Endothelial cell of umbilical vein (primary cell): Measurements from ENCODE around the gene ENTR1. TPM values are rescaled to one million over a fixed set of nuclear protein-coding genes. Genes with fewer than 3 reads are reported as not detected.

ENCODE experiments used
- BruUV-seq: library from RNA; stranded (reverse); fragments of 400-500 nt; replicated peaks from 2 replicates; lab custom pipeline; 2021; lab: Mats Ljungman, UMichigan
- CTCF ChIA-PET: fragments of 300-600, 350-600 bp; sonication (Branson Sonifier 250); formaldehyde crosslinking; loops from one replicate; lab custom pipeline; 2021; ENCODE audit warnings: antibody characterized with exemption, inconsistent platforms; lab: Charles Lee
- POLR2A ChIA-PET: fragments of 300-600, 350-600 bp; sonication (Branson Sonifier 250); formaldehyde crosslinking; loops from one replicate; lab custom pipeline; 2021; ENCODE audit warnings: antibody characterized with exemption, inconsistent platforms; lab: Charles Lee
- DNase-seq: peaks from one replicate; pipeline ENCODE4 v3.0.0-alpha.2; 2011; ENCODE audit warnings: low read depth, low spot score
- FAIRE-seq: peaks from 2 replicates; lab custom pipeline; 2011; peaks lifted over from hg19 to GRCh38; lab: Jason Lieb, UNC
- H2AFZ ChIP-seq: 2 replicates; pipeline ENCODE4 v1.6.0; 2012; ENCODE audit warnings: low read depth, low read length, control low read depth, inconsistent platforms
- H3K27ac ChIP-seq: 2 replicates; pipeline ENCODE4 v1.5.1; 2011; ENCODE audit warnings: low read depth, mild to moderate bottlenecking, control low read depth, low read length, moderate library complexity; ENCODE audit not compliant: insufficient read depth
- H3K27me3 ChIP-seq, 2 experiments: 2 replicates each; pipeline versions ENCODE4 v1.6.0 to v1.6.1; 2011; ENCODE audit warnings: low read length in 2 of 2, mixed read lengths in 1 of 2; ENCODE audit not compliant: control insufficient read depth in 2 of 2, insufficient read depth in 2 of 2
- H3K36me3 ChIP-seq, 2 experiments: 2 replicates in 1 of 2; 3 replicates in 1 of 2; pipeline ENCODE4 v1.5.1; 2011; ENCODE audit warnings: low read length in 2 of 2, mild to moderate bottlenecking in 1 of 2, moderate library complexity in 1 of 2; ENCODE audit not compliant: control insufficient read depth in 2 of 2, insufficient read depth in 2 of 2; ENCODE audit errors: extremely low read depth in 1 of 2
- H3K4me1 ChIP-seq: 3 replicates; pipeline ENCODE4 v1.5.1; 2011; ENCODE audit warnings: mild to moderate bottlenecking, low read length; ENCODE audit not compliant: control insufficient read depth, insufficient read depth; ENCODE audit errors: extremely low read depth
- H3K4me2 ChIP-seq: 2 replicates; pipeline ENCODE4 v1.6.1; 2011; ENCODE audit warnings: low read length, control low read depth, mixed read lengths; ENCODE audit not compliant: insufficient read depth
- H3K4me3 ChIP-seq, 3 experiments: fragments of 200-600 bp in 1 of 3; sonication (generic), shearing (Covaris generic) in 1 of 3; replicated peaks in 1 of 3; 2 replicates each; pipeline ENCODE4 v1.5.1; 2011 to 2016; ENCODE audit warnings: control low read depth in 3 of 3, low read length in 3 of 3, mild to moderate bottlenecking in 2 of 3, inconsistent platforms in 1 of 3, low read depth in 1 of 3, moderate library complexity in 1 of 3; ENCODE audit not compliant: insufficient read depth in 1 of 3
- H3K79me2 ChIP-seq: 2 replicates; pipeline ENCODE4 v1.6.0; 2012; ENCODE audit warnings: low read length, inconsistent platforms; ENCODE audit not compliant: control insufficient read depth, insufficient read depth
- H3K9ac ChIP-seq: replicated peaks from 2 replicates; pipeline ENCODE3; 2011; ENCODE audit warnings: low read length, control low read depth; ENCODE audit not compliant: insufficient read depth; ENCODE audit errors: extremely low read depth
- H3K9me1 ChIP-seq: replicated peaks from 3 replicates; pipeline ENCODE4 v1.6.0; 2011; ENCODE audit warnings: mild to moderate bottlenecking, low read length; ENCODE audit not compliant: control insufficient read depth, insufficient read depth; ENCODE audit errors: extremely low read depth
- H3K9me3 ChIP-seq: replicated peaks from 2 replicates; pipeline ENCODE4 v1.5.1; 2012; ENCODE audit warnings: low read length, inconsistent platforms; ENCODE audit not compliant: control insufficient read depth, insufficient read depth
- H4K20me1 ChIP-seq: replicated peaks from 2 replicates; pipeline ENCODE3; 2011; ENCODE audit warnings: mild to moderate bottlenecking, low read length; ENCODE audit not compliant: control insufficient read depth, insufficient read depth; ENCODE audit errors: extremely low read depth
- EZH2 ChIP-seq: IDR thresholded peaks from 2 replicates; pipeline ENCODE4 v1.6.1; 2012; ENCODE audit warnings: borderline replicate concordance, low read depth, mild to moderate bottlenecking, moderate library complexity, low read length, inconsistent platforms; ENCODE audit not compliant: severe bottlenecking
- FOS ChIP-seq: IDR thresholded peaks from 2 replicates; pipeline ENCODE4 v1.6.1; 2011; ENCODE audit warnings: mild to moderate bottlenecking, low read length, moderate library complexity, borderline replicate concordance; ENCODE audit not compliant: insufficient read depth
- MYC ChIP-seq: IDR thresholded peaks from one replicate; pipeline ENCODE4 v1.6.1; 2011; ENCODE audit warnings: mild to moderate bottlenecking, low read depth, low read length
- POLR2A ChIP-seq: IDR thresholded peaks from 2 replicates; pipeline ENCODE4 v1.6.1; 2012; ENCODE audit warnings: low read depth, mild to moderate bottlenecking, control low read depth, low read length
- POLR2AphosphoS5 ChIP-seq: IDR thresholded peaks from 2 replicates; pipeline ENCODE4 v1.6.1; 2012; ENCODE audit warnings: low read depth, mild to moderate bottlenecking, control low read depth, low read length, moderate library complexity; ENCODE audit not compliant: insufficient read depth
- dilution Hi-C: fragments of 300-500 bp; cut with MboI; formaldehyde crosslinking; loops from one replicate; pipeline ENCODE4 v1.15.0; 2019; ENCODE audit warnings: low sequenced_read_pairs; ENCODE audit not compliant: extremely low pct_ligation_motif_present
- intact Hi-C: fragments of 100-400 bp; cut with micrococcal nuclease; formaldehyde crosslinking; loops from one replicate; pipeline ENCODE4 v1.10.0; 2022
- polyA plus RNA-seq, 4 experiments: library from polyadenylated mRNA; depleted of rRNA in 3 of 4; stranded (reverse) in 3 of 4; unstranded in 1 of 4; fragments of >200 nt; gene quantifications; 2 replicates each; pipeline versions ENCODE4 v1.2.1 to v1.2.3, GENCODE V29; 2011 to 2012; ENCODE audit warnings: missing spikeins in 1 of 4
- total RNA-seq: library from RNA; stranded (reverse); gene quantifications from 2 replicates; pipeline ENCODE4 v1.2.3, GENCODE V29; 2021
- TF ChIP-seq, protein P1 (sequence below): IDR thresholded peaks from 2 replicates; pipeline ENCODE4 v1.6.1; 2011; ENCODE audit not compliant: insufficient read depth, insufficient read length
- TF ChIP-seq, protein P2 (sequence below), 2 donors: IDR thresholded peaks; 1 replicate in 1 of 2; 2 replicates in 1 of 2; pipeline ENCODE4 v1.5.1; 2011; ENCODE audit warnings: low read length in 2 of 2, mild to moderate bottlenecking in 2 of 2, moderate library complexity in 2 of 2, control low read depth in 1 of 2, inconsistent platforms in 1 of 2, low read depth in 1 of 2; ENCODE audit not compliant: insufficient read depth in 1 of 2; ENCODE audit errors: extremely low read depth in 1 of 2

The ENTR1 gene
- total and polyA plus RNA-seq, 2 donors (not counting 3 experiments of a cell fraction or from before 2014, with no cell fraction given), result 36.0 to 61.6 TPM

DNA sequence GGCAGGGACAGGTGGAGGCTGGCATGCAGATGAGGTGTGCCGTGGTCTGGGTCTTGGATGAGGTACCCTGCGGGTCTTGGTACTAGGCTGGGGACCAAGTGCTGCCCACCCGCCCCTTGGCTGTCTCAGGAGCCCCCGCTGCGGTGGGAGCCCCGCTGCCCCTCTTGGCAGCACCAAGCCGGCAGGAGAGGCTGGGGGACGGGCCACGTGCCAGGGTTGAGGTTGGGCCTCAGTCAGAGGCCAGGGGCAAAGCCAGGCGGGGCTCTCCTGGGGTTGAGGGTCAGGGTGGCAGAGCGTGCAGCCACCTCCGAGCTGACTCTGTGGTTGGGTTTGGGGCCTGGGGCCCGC is 38.9 kb downstream of the ENTR1 start:
- TF ChIP-seq POLR2A (no peak), POLR2AphosphoS5 (no peak), EZH2 (no peak), MYC (no peak), FOS (no peak)
- TF ChIP-seq, protein P1, sequence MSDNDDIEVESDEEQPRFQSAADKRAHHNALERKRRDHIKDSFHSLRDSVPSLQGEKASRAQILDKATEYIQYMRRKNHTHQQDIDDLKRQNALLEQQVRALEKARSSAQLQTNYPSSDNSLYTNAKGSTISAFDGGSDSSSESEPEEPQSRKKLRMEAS, result no peak
- TF ChIP-seq, protein P2, sequence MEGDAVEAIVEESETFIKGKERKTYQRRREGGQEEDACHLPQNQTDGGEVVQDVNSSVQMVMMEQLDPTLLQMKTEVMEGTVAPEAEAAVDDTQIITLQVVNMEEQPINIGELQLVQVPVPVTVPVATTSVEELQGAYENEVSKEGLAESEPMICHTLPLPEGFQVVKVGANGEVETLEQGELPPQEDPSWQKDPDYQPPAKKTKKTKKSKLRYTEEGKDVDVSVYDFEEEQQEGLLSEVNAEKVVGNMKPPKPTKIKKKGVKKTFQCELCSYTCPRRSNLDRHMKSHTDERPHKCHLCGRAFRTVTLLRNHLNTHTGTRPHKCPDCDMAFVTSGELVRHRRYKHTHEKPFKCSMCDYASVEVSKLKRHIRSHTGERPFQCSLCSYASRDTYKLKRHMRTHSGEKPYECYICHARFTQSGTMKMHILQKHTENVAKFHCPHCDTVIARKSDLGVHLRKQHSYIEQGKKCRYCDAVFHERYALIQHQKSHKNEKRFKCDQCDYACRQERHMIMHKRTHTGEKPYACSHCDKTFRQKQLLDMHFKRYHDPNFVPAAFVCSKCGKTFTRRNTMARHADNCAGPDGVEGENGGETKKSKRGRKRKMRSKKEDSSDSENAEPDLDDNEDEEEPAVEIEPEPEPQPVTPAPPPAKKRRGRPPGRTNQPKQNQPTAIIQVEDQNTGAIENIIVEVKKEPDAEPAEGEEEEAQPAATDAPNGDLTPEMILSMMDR (IDR thresholded peaks at IDR 0.05; ENCODE audit: extremely low read depth in 1 of 2, insufficient read depth in 1 of 2, low read depth in 1 of 2, low read length in 2 of 2), result no peak
- no peaks in the 10 kb centered on the region for H3K79me2 ChIP-seq
- BruUV-seq, result no TSS peak
- no peaks in the 10 kb centered on the region for H3K36me3 ChIP-seq
- no peaks in the 10 kb centered on the region for H3K4me1 ChIP-seq
- H4K20me1 ChIP-seq, result no peaks in the 10 kb centered on the region
- H3K27ac ChIP-seq, result no peak overlapping the region
- dilution Hi-C loops (no loop called here), intact Hi-C loops (no loop called here)
- no peak overlapping the region for H2AFZ ChIP-seq
- FAIRE-seq (no peak), DNase-seq (no peak)
- no peaks in the 10 kb centered on the region for H3K9me1 ChIP-seq
- no peak overlapping the region for H3K4me3 ChIP-seq
- CTCF ChIA-PET, result interaction anchor here (1.1 kb wide), 1 partner anchor 8 kb away, joined by 4 read pairs; no protein-coding TSS in a partner anchor
- no peak overlapping the region for H3K9ac ChIP-seq
- no peaks in the 10 kb centered on the region for H3K9me3 ChIP-seq
- no peaks in the 10 kb centered on the region for H3K27me3 ChIP-seq
- no peak overlapping the region for H3K4me2 ChIP-seq
- POLR2A ChIA-PET, result no interaction called here
